Activated CD4-positive, alpha-beta T cell treated with anti-CD3 and anti-CD28 coated beads, Interleukin-10, Interleukin-2, amounts not matched to agents 100 ng/mL and 50 ng/mL, durations not matched to agents 16 hours and 8 hours (primary cell): Measurements from ENCODE around the gene ATP8B4.
"Not testable (repeated sequence)": the region's sequence is repeated elsewhere in the genome, so short reads cannot be mapped to it uniquely, and the experiment has no call there.

Source experiments
- DNase-seq: peaks from one replicate; pipeline ENCODE4 v3.0.0-alpha.2; 2020

Gene ATP8B4

GRCh38 chr15:49991587-49991986 is 127.4 kb downstream of the ATP8B4 start:
- DNase-seq = no peak

GRCh38 chr15:49990835-49991545 is 128.0 kb downstream of the ATP8B4 start:
- no peak for DNase-seq

- DNase-seq = no peak
These were observed 129.5 kb downstream of the ATP8B4 start for GRCh38 chr15:49989498-49989897.

- DNase-seq = no peak
These were observed 130.3 kb downstream of the ATP8B4 start for GRCh38 chr15:49988766-49989165.

- DNase-seq = no peak
These were observed 131.1 kb downstream of the ATP8B4 start for GRCh38 chr15:49987896-49988295.

- DNase-seq = no peak
These were observed 131.7 kb downstream of the ATP8B4 start for GRCh38 chr15:49987198-49987785.

- DNase-seq = no peak
These were observed 132.7 kb downstream of the ATP8B4 start for GRCh38 chr15:49986326-49986725.

- no peak for DNase-seq
These were observed 133.6 kb downstream of the ATP8B4 start for GRCh38 chr15:49985463-49985862.

GRCh38 chr15:49984436-49984835 is 134.6 kb downstream of the ATP8B4 start:
- no peak for DNase-seq

GRCh38 chr15:49982584-49982983 is 136.4 kb downstream of the ATP8B4 start:
- no peak for DNase-seq

- DNase-seq = no peak
These were observed 139.2 kb downstream of the ATP8B4 start for GRCh38 chr15:49979705-49980382.

- DNase-seq = no peak
These were observed 140.9 kb downstream of the ATP8B4 start for GRCh38 chr15:49978121-49978520.

- DNase-seq = no peak
These were observed 141.7 kb downstream of the ATP8B4 start for GRCh38 chr15:49977306-49977705.

GRCh38 chr15:49964551-49964950 is 154.5 kb downstream of the ATP8B4 start:
- DNase-seq = no peak

- DNase-seq = no peak
These were observed 155.0 kb downstream of the ATP8B4 start for GRCh38 chr15:49964061-49964460.

- not testable (repeated sequence) for DNase-seq
These were observed 155.8 kb downstream of the ATP8B4 start for GRCh38 chr15:49963033-49963772.

- DNase-seq = no peak
These were observed 156.9 kb downstream of the ATP8B4 start for GRCh38 chr15:49962044-49962602.

- DNase-seq = no peak
These were observed 165.6 kb downstream of the ATP8B4 start for GRCh38 chr15:49953421-49953820.

GRCh38 chr15:49946681-49947080 is 172.4 kb downstream of the ATP8B4 start:
- no peak for DNase-seq

GRCh38 chr15:49934487-49934886 is 184.5 kb downstream of the ATP8B4 start:
- DNase-seq = no peak

- no peak for DNase-seq
These were observed 191.7 kb downstream of the ATP8B4 start for GRCh38 chr15:49927189-49927861.

- no peak for DNase-seq
These were observed 192.3 kb downstream of the ATP8B4 start for GRCh38 chr15:49926740-49927139.

GRCh38 chr15:49923671-49924070 is 195.4 kb downstream of the ATP8B4 start:
- no peak for DNase-seq
